Left colon (tissue), 2 donors: ENCODE data around the gene FTSJ1. TPM values are rescaled to one million over a fixed set of nuclear protein-coding genes. Genes with fewer than 3 reads are reported as not detected.
A peak's percentile ranks its signal among the peaks of the same experiment; 100 is the strongest.
"Not testable (repeated sequence)": the region's sequence is repeated elsewhere in the genome, so short reads cannot be mapped to it uniquely, and the experiment has no call there.

Source experiments
- ATAC-seq: fragments of 200-7000 bp; cut with Tn5 transposase; one replicate; pipeline ENCODE4 v1.9.1; 2020; ENCODE audit warnings: mild to moderate bottlenecking, moderate library complexity
- DNase-seq, 2 donors: peaks; one replicate each; pipeline ENCODE4 v3.0.0-alpha.2; 2020
- intact Hi-C, 2 donors: fragments of 100-400 bp; cut with DNase I in 1 of 2; cut with micrococcal nuclease in 1 of 2; formaldehyde crosslinking; loops; one replicate each; pipeline versions ENCODE4 v1.11.2 to v1.14.0; 2022; cut with DNase I, micrococcal nuclease
- long read RNA-seq: library from polyadenylated mRNA; unstranded; transcript quantifications from one replicate; pipeline ENCODE4 v2.0.0, GENCODE V29; 2021
- total RNA-seq, 2 donors: library from RNA; stranded (reverse); fragmentation: NEBNext Ultra II Directional; extraction: Animal tissue kit (Norgen Biotek cat#: 25700); gene quantifications; one replicate each; pipeline ENCODE4 v1.2.1, GENCODE V29; 2021
- donor health status: DM: no; HTN: no; CAD: no.
- donor health status: DM: yes; HTN: yes; CAD: no.

The FTSJ1 gene
- total RNA-seq: 10 to 100 TPM; 19.5 to 25.1 TPM
- long read RNA-seq, transcript FTSJ1-202 (13 exons, 1,892 nt): major isoform, 14 of 30 reads
- long read RNA-seq, partial matches to known transcripts: 1 of 30 reads
- long read RNA-seq, other reads (novel, unspliced or antisense): 15 of 30 reads

GRCh38 chrX:48475774-48476577 is at the start of gene FTSJ1:
Gene FTSJ1, plus strand, starts transcription at chrX:48476199. Its CDS starts 1,849 bp downstream, at chrX:48478048.
- peak; percentile 87 to 91 for DNase-seq
- peak; percentile 94 for ATAC-seq
- intact Hi-C loops: no loop called here

GRCh38 chrX:48427027-48427716 is 48.8 kb upstream of the FTSJ1 start:
- intact Hi-C loops, ATAC-seq, DNase-seq: not testable (repeated sequence)

- intact Hi-C loops, ATAC-seq, DNase-seq: not testable (repeated sequence)
These were observed 46.4 kb upstream of the FTSJ1 start for GRCh38 chrX:48429606-48430005.

GRCh38 chrX:48430166-48430565 is 45.8 kb upstream of the FTSJ1 start:
- DNase-seq, intact Hi-C loops, ATAC-seq: not testable (repeated sequence)

GRCh38 chrX:48433713-48434112 is 42.3 kb upstream of the FTSJ1 start:
- peak in 1 of 2 donors; percentile 15 for DNase-seq
- ATAC-seq, intact Hi-C loops: not testable (repeated sequence)

GRCh38 chrX:48447201-48447600 is 28.8 kb upstream of the FTSJ1 start:
- DNase-seq, ATAC-seq, intact Hi-C loops: not testable (repeated sequence)

GRCh38 chrX:48450076-48450475 is 25.9 kb upstream of the FTSJ1 start:
- no peak for DNase-seq
- intact Hi-C loops: no loop called here
- ATAC-seq: no peak

- DNase-seq (no peak), ATAC-seq (no peak)
- intact Hi-C loops: no loop called here
These were observed 24.3 kb upstream of the FTSJ1 start for GRCh38 chrX:48451708-48452107.

- intact Hi-C loops: no loop called here
- ATAC-seq (no peak), DNase-seq (no peak)
These were observed 19.2 kb upstream of the FTSJ1 start for GRCh38 chrX:48456628-48457331.

GRCh38 chrX:48458711-48459110 is 17.3 kb upstream of the FTSJ1 start:
- ATAC-seq: no peak
- no peak for DNase-seq
- intact Hi-C loops: no loop called here

- no peak for DNase-seq
- no peak for ATAC-seq
- intact Hi-C loops: no loop called here
These were observed 16.5 kb upstream of the FTSJ1 start for GRCh38 chrX:48459483-48459882.

GRCh38 chrX:48460031-48460430 is 16.0 kb upstream of the FTSJ1 start:
- intact Hi-C loops: no loop called here
- ATAC-seq: no peak

GRCh38 chrX:48460606-48461005 is 15.4 kb upstream of the FTSJ1 start:
- intact Hi-C loops: no loop called here
- ATAC-seq: no peak
- no peak for DNase-seq

More at GRCh38 chrX:48460031-48460430, 16.0 kb upstream of the FTSJ1 start:
- no peak for DNase-seq

GRCh38 chrX:48461830-48462229 is 14.2 kb upstream of the FTSJ1 start:
- ATAC-seq (no peak), DNase-seq (no peak)
- intact Hi-C loops: no loop called here

- DNase-seq (no peak), ATAC-seq (no peak)
- intact Hi-C loops: no loop called here
These were observed 10.6 kb upstream of the FTSJ1 start for GRCh38 chrX:48465336-48465933.

- ATAC-seq (no peak), DNase-seq (no peak)
- intact Hi-C loops: no loop called here
These were observed 9.3 kb upstream of the FTSJ1 start for GRCh38 chrX:48466696-48467095.

- no peak for DNase-seq
- intact Hi-C loops: no loop called here
- no peak for ATAC-seq
These were observed 8.7 kb upstream of the FTSJ1 start for GRCh38 chrX:48467281-48467761.

GRCh38 chrX:48468247-48468671 is 7.7 kb upstream of the FTSJ1 start:
- ATAC-seq: peak; percentile 81
- peak; percentile 52 to 62 for DNase-seq
- intact Hi-C loops: no loop called here
